IMR-90 (cell line): Measurements from ENCODE around the gene C22orf42. TPM values are rescaled to one million over a fixed set of nuclear protein-coding genes. Genes with fewer than 3 reads are reported as not detected.

Experiments
- ATAC-seq: fragments of 200-7000 bp; cut with Tn5 transposase; 2 replicates; pipeline ENCODE4 v1.9.1; 2020; ENCODE audit warnings: low read depth, mild to moderate bottlenecking, moderate library complexity
- BruUV-seq: library from RNA; stranded (reverse); fragments of 400-500 nt; replicated peaks from 2 replicates; lab custom pipeline; 2021; lab: Mats Ljungman, UMichigan
- CTCF ChIA-PET: fragments of 300-600 bp; formaldehyde crosslinking; extraction: SDS; loops from one replicate; lab custom pipeline; 2021; ENCODE audit warnings: antibody characterized with exemption; lab: Yijun Ruan, JAX
- POLR2A ChIA-PET: fragments of 300-600 bp; sonication (Branson Sonifier 250); formaldehyde crosslinking; loops from one replicate; lab custom pipeline; 2022; ENCODE audit warnings: antibody characterized with exemption; ENCODE audit not compliant: unreplicated experiment; lab: Charles Lee
- DNase-seq: peaks from one replicate; pipeline ENCODE4 v3.0.0; 2013
- H2AFZ ChIP-seq: replicated peaks from 2 replicates; pipeline ENCODE3; 2013; ENCODE audit warnings: low read length, mild to moderate bottlenecking; ENCODE audit not compliant: poor library complexity
- H2AK5ac ChIP-seq: 2 replicates; pipeline ENCODE4 v1.6.1; 2013; ENCODE audit warnings: low read depth, low read length, inconsistent platforms
- H2AK9ac ChIP-seq: replicated peaks from 2 replicates; pipeline ENCODE3; 2013; ENCODE audit warnings: mild to moderate bottlenecking, low read depth, low read length, moderate library complexity; ENCODE audit not compliant: poor library complexity
- H2BK120ac ChIP-seq: 2 replicates; pipeline ENCODE4 v1.6.1; 2013; ENCODE audit warnings: low read depth, low read length, inconsistent platforms
- H2BK15ac ChIP-seq: 3 replicates; pipeline ENCODE4 v1.6.1; 2013; ENCODE audit warnings: low read depth, low read length, inconsistent platforms
- H2BK20ac ChIP-seq: 2 replicates; pipeline ENCODE4 v1.6.1; 2013; ENCODE audit warnings: low read depth, mild to moderate bottlenecking, inconsistent platforms, low read length, moderate library complexity
- H2BK5ac ChIP-seq: 2 replicates; pipeline ENCODE4 v1.6.1; 2013; ENCODE audit warnings: mild to moderate bottlenecking, low read depth, low read length, inconsistent platforms; ENCODE audit not compliant: poor library complexity, severe bottlenecking
- H3K14ac ChIP-seq: replicated peaks from 2 replicates; pipeline ENCODE4 v1.6.1; 2013; ENCODE audit warnings: low read depth, low read length, inconsistent platforms
- H3K18ac ChIP-seq: 2 replicates; pipeline ENCODE4 v1.6.1; 2013; ENCODE audit warnings: low read depth, low read length, control low read depth
- H3K23ac ChIP-seq: 2 replicates; pipeline ENCODE4 v1.6.1; 2013; ENCODE audit warnings: low read depth, low read length, inconsistent platforms
- H3K27ac ChIP-seq: 2 replicates; pipeline ENCODE4 v1.5.1; 2013; ENCODE audit warnings: mild to moderate bottlenecking, control low read depth, low read length; ENCODE audit not compliant: insufficient read depth
- H3K27me3 ChIP-seq: 2 replicates; pipeline ENCODE4 v1.6.1; 2013; ENCODE audit warnings: low read length; ENCODE audit not compliant: control insufficient read depth, insufficient read depth
- H3K36me3 ChIP-seq: 2 replicates; pipeline ENCODE4 v1.6.1; 2013; ENCODE audit warnings: low read length, mixed read lengths; ENCODE audit not compliant: control insufficient read depth, insufficient read depth
- H3K4ac ChIP-seq: 2 replicates; pipeline ENCODE4 v1.6.1; 2013; ENCODE audit warnings: low read depth, low read length, inconsistent platforms
- H3K4me1 ChIP-seq: 2 replicates; pipeline ENCODE4 v1.6.1; 2013; ENCODE audit warnings: low read length, mixed read lengths; ENCODE audit not compliant: control insufficient read depth, insufficient read depth
- H3K4me2 ChIP-seq: 2 replicates; pipeline ENCODE4 v1.6.1; 2013; ENCODE audit warnings: low read depth, mild to moderate bottlenecking, control low read depth, low read length, moderate library complexity
- H3K4me3 ChIP-seq: 2 replicates; pipeline ENCODE4 v1.5.1; 2013; ENCODE audit warnings: low read depth, mild to moderate bottlenecking, control low read depth, low read length, moderate library complexity; ENCODE audit not compliant: insufficient read depth
- H3K56ac ChIP-seq: 2 replicates; pipeline ENCODE4 v1.6.1; 2013; ENCODE audit warnings: low read length, inconsistent platforms; ENCODE audit not compliant: insufficient read depth; ENCODE audit errors: extremely low read depth
- H3K79me1 ChIP-seq, 2 experiments: 2 replicates each; pipeline ENCODE4 v1.6.1; 2013; ENCODE audit warnings: low read length in 2 of 2, inconsistent platforms in 1 of 2, low read depth in 1 of 2
- H3K9ac ChIP-seq: 2 replicates; pipeline ENCODE4 v1.6.1; 2013; ENCODE audit warnings: low read depth, low read length, control low read depth
- H3K9me1 ChIP-seq: 2 replicates; pipeline ENCODE4 v1.6.1; 2013; ENCODE audit warnings: low read length, inconsistent platforms; ENCODE audit not compliant: insufficient read depth
- H3K9me3 ChIP-seq: 2 replicates; pipeline ENCODE4 v1.6.1; 2013; ENCODE audit warnings: low read length; ENCODE audit not compliant: control insufficient read depth, insufficient read depth
- H4K20me1 ChIP-seq: 2 replicates; pipeline ENCODE4 v1.6.1; 2013; ENCODE audit warnings: low read length, inconsistent platforms; ENCODE audit not compliant: insufficient read depth
- H4K5ac ChIP-seq: 2 replicates; pipeline ENCODE4 v1.6.1; 2013; ENCODE audit warnings: mild to moderate bottlenecking, low read depth, low read length, control low read depth
- H4K8ac ChIP-seq, 2 experiments: 2 replicates each; pipeline ENCODE4 v1.6.1; 2013; ENCODE audit warnings: low read depth in 2 of 2, low read length in 2 of 2, control low read depth in 1 of 2, inconsistent platforms in 1 of 2
- H4K91ac ChIP-seq: 2 replicates; pipeline ENCODE4 v1.6.1; 2013; ENCODE audit warnings: low read depth, low read length, inconsistent platforms; ENCODE audit not compliant: insufficient read depth
- CHD1 ChIP-seq: IDR thresholded peaks from 2 replicates; pipeline ENCODE4 v1.6.1; 2012; ENCODE audit warnings: low read depth, low read length, improper control_type of control experiment
- CTCF ChIP-seq: conservative IDR thresholded peaks from 2 replicates; pipeline ENCODE4 v1.5.1; 2012; ENCODE audit warnings: mild to moderate bottlenecking, low read depth, low read length, improper control_type of control experiment
- ELK1 ChIP-seq: fragments of 150-350 bp; IDR thresholded peaks from 2 replicates; pipeline ENCODE4 v1.6.1; 2016; ENCODE audit warnings: low read depth, mild to moderate bottlenecking, low read length, moderate library complexity, borderline replicate concordance
- FOS ChIP-seq: fragments of 150-350 bp; IDR thresholded peaks from 2 replicates; pipeline ENCODE4 v1.6.1; 2016; ENCODE audit warnings: low read depth, low read length
- NFE2L2 ChIP-seq: fragments of 150-350 bp; IDR thresholded peaks from 2 replicates; pipeline ENCODE4 v1.6.1; 2016; ENCODE audit warnings: low read depth, mild to moderate bottlenecking, low read length
- POLR2A ChIP-seq: IDR thresholded peaks from 2 replicates; pipeline ENCODE4 v1.6.1; 2012; ENCODE audit warnings: mild to moderate bottlenecking, low read depth, low read length
- RAD21 ChIP-seq: IDR thresholded peaks from 2 replicates; pipeline ENCODE4 v1.6.1; 2012; ENCODE audit warnings: low read length, improper control_type of control experiment
- WGBS, 2 experiments: methylation state at CpG; one replicate each; pipeline versions ENCODE4 v1.1.5 to v1.1.7; 2013; ENCODE audit warnings: missing lambda C conversion rate in 2 of 2; ENCODE audit not compliant: insufficient read length in 1 of 2; ENCODE audit errors: extremely low coverage in 2 of 2; 5-methylcytosine and 5-hydroxymethylcytosine counted together
- dilution Hi-C: fragments of 300-500 bp; cut with HindIII; formaldehyde crosslinking; loops from one replicate; pipeline ENCODE4 v1.14.3; 2018; ENCODE audit warnings: low sequenced_read_pairs; ENCODE audit not compliant: unreplicated experiment
- in situ Hi-C: fragments of 300-500 bp; cut with MboI; formaldehyde crosslinking; loops from 3 replicates; pipeline ENCODE4 v1.14.3; 2019; ENCODE audit warnings: low sequenced_read_pairs, inconsistent platforms, mixed read lengths
- intact Hi-C: fragments of 100-400 bp; cut with micrococcal nuclease; formaldehyde crosslinking; loops from 2 replicates; pipeline ENCODE4 v1.10.0; 2022
- polyA plus RNA-seq, 3 experiments: library from polyadenylated mRNA; depleted of rRNA; stranded (reverse); fragments of >200 nt; gene quantifications; 2 replicates each; pipeline ENCODE4 v1.2.3, GENCODE V29; 2012; ENCODE audit warnings: low replicate concordance in 1 of 3
- total RNA-seq: library from RNA; depleted of rRNA; stranded (reverse); fragments of >200 nt; gene quantifications from 2 replicates; pipeline ENCODE4 v1.2.3, GENCODE V29; 2012
- TF ChIP-seq, protein P1 (sequence below): fragments of 150-350 bp; IDR thresholded peaks from 2 replicates; pipeline ENCODE4 v1.6.1; 2017; ENCODE audit warnings: mild to moderate bottlenecking, antibody characterized with exemption, low read length, low read depth

Gene C22orf42
- total and polyA plus RNA-seq, 2 of the 4 experiments (the other 2 are of a cell fraction) = not detected

- H3K4ac ChIP-seq = no peak overlapping the region
These were observed 6.6 kb upstream of the C22orf42 start for GRCh38 chr22:32165681-32166080.

More at GRCh38 chr22:32165681-32166080, 6.6 kb upstream of the C22orf42 start:
- no peak for DNase-seq
- Histone ChIP-seq H2BK20ac (no peak overlapping the region), H3K56ac (no peak overlapping the region), H2AK9ac (no peak overlapping the region), H2BK15ac (no peak overlapping the region), H3K18ac (no peak overlapping the region), H3K4me1 (no peaks in the 10 kb centered on the region), H3K9ac (no peak overlapping the region), H4K5ac (no peak overlapping the region), H2BK5ac (no peak overlapping the region), H2BK120ac (no peak overlapping the region), H3K27ac (no peak overlapping the region), H3K27me3 (no peaks in the 10 kb centered on the region; the same call in 1 of the 2 replicates), H4K91ac (no peak overlapping the region), H3K36me3 (no peaks in the 10 kb centered on the region), H3K14ac (no peak overlapping the region), H3K9me1 (no peaks in the 10 kb centered on the region), H4K20me1 (no peaks in the 10 kb centered on the region), H3K23ac (no peak overlapping the region), H3K4me3 (no peak overlapping the region), H2AFZ (no peak overlapping the region), H3K79me1 (no peaks in the 10 kb centered on the region), H2AK5ac (no peak overlapping the region), H3K9me3 (no peaks in the 10 kb centered on the region), H4K8ac (no peak overlapping the region), H3K4me2 (no peak overlapping the region)
- 69% methylated on average over 4 of the region's 6 CpGs; no CpG with 5 or more reads in 1 of the 2 experiments for WGBS, 2 experiments
- CTCF ChIA-PET = no interaction called here
- dilution Hi-C loops (no loop called here), in situ Hi-C loops (no loop called here), intact Hi-C loops (no loop called here)
- POLR2A ChIA-PET = no interaction called here
- no peak for ATAC-seq
- no TSS peak for BruUV-seq
- TF ChIP-seq POLR2A (no peak), CTCF (no peak), NFE2L2 (no peak), ELK1 (no peak), FOS (no peak), RAD21 (no peak), CHD1 (no peak)
- TF ChIP-seq, protein P1, sequence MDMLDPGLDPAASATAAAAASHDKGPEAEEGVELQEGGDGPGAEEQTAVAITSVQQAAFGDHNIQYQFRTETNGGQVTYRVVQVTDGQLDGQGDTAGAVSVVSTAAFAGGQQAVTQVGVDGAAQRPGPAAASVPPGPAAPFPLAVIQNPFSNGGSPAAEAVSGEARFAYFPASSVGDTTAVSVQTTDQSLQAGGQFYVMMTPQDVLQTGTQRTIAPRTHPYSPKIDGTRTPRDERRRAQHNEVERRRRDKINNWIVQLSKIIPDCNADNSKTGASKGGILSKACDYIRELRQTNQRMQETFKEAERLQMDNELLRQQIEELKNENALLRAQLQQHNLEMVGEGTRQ = no peak
